22Rv1 (cell line): Measurements from ENCODE around the gene ARMC2.

Experiments
- ZFX ChIP-seq: fragments of 450-650 bp; IDR thresholded peaks from 2 replicates; pipeline ENCODE4 v1.6.1; 2017; ENCODE audit warnings: antibody characterized with exemption, borderline replicate concordance
- TF ChIP-seq, protein P1 (sequence below): fragments of 450-650 bp; IDR thresholded peaks from 2 replicates; pipeline ENCODE4 v1.5.1; 2017; ENCODE audit warnings: mild to moderate bottlenecking

DNA sequence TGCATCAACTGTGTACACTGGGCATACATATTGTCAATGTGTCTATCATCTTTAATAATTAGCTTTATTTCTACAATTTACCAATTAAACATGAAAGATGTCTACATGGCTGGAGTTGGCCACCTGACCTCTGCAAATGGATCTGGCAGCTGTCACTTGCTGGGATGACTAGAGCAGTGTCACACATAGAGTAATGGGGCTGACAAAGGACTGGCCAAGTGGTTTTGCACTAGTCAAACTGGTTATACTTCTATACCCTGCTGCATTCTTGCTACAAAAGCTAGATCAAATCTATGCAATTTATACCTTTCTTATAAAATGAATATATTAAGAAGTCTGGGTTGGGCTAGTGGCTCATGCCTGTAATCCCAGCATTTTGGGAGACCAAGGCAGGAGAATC is 147.1 kb downstream of the ARMC2 start:
- TF ChIP-seq, protein P1, sequence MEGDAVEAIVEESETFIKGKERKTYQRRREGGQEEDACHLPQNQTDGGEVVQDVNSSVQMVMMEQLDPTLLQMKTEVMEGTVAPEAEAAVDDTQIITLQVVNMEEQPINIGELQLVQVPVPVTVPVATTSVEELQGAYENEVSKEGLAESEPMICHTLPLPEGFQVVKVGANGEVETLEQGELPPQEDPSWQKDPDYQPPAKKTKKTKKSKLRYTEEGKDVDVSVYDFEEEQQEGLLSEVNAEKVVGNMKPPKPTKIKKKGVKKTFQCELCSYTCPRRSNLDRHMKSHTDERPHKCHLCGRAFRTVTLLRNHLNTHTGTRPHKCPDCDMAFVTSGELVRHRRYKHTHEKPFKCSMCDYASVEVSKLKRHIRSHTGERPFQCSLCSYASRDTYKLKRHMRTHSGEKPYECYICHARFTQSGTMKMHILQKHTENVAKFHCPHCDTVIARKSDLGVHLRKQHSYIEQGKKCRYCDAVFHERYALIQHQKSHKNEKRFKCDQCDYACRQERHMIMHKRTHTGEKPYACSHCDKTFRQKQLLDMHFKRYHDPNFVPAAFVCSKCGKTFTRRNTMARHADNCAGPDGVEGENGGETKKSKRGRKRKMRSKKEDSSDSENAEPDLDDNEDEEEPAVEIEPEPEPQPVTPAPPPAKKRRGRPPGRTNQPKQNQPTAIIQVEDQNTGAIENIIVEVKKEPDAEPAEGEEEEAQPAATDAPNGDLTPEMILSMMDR: no peak
- no peak for TF ChIP-seq ZFX
